Stimulated activated CD4-positive, alpha-beta T cell treated with anti-CD3 and anti-CD28 coated beads, Interleukin-15, amount 100 ng/mL, for 24 hours (primary cell): ENCODE data around the gene NPR3.
A peak's percentile ranks its signal among the peaks of the same experiment; 100 is the strongest.

Experiments
- DNase-seq: peaks from one replicate; pipeline ENCODE4 v3.0.0-alpha.2; 2020

NPR3 gene

DNA sequence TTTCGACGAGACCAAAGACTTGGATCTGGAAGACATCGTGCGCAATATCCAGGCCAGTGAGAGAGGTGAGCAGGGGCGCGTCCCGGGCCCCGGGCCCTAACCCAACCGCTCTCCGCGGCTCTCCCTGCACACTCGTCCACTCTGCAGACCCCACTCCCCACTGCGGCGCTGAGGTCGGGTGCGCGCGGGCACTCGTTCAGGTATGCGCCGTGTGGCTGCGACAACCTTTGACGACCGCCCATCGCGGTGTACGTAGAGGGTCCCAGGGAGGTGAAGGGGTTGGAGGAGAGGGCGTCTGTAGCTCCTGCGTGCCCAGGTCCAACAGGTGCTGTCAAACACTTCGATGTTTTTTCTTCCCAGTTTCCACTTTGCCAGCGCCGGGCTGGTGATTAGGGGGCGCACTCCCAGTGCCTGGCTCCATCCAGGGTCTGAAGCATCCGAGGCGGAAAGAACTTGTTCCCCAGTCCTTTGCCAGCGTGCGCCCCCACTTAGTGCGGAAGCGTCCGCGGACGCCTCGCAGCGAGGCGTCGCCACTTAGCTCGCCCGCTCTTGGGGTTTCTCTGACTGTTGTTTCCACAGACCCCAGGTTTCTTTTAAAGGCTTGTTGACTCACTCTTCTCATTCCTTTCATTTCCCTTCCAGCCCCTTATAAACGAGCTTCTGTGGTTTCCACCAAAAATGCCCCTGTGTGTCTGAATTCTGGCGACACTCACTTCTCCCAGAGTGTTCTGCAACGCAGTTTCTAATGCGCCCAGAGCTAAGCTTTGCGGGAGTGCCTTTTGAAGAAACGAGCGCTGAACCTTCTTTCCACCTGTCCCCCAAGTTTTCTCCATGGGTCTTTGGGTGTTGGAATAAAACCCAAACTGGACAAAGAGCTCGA lies 1.6 kb downstream of the NPR3 start:
- peak; percentile 16 for DNase-seq

DNA sequence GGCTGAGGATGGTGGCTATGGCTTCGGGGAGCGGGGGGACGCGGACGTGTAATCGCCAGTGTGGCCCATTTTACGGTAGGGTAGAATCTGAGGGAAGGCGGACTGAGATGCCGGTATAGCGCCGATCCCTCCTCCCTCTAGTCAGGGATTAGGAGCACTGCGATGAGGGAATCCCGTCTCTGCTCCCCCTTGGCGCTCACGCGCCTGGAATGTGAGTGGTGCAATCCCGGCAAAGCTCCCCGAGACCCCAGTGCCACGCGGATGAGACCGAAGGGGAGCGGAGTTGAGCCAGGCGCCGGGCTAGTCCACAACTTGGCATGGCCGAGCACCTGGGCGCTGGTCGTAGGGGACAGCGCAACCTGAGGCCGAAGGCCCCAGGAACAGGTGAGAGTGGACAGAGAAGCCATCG lies 2.2 kb downstream of the NPR3 start:
- no peak for DNase-seq

DNA sequence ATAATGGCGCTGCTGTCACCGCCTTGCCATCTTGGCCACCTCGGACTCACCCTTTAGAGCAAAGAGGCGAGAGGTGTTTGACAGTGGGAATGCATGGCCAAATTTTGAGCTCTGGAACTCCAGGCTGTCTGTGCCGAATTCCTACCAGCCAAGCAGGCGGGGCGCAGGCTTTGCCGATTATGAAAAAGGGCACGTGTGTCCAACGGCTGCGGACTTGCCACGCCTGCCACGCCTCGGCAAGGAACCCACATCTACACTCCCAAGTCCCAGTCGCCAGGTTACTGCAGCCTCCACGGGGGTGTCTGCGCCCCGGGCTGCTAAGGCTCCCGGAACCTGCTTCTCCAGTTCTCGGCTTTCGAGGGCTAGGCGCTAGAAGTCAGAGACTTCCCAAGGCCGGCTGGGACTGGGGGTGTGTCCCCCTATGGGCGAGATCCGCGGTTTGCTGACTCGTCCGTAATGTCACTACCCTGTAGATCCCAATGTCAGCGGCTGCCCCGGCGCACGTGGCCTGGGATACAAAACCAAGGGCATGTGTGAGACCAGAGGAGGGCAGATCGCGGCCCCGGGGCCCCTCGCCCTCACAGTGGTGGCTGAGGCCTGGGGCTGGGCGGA lies 2.8 kb downstream of the NPR3 start:
- DNase-seq, result peak; percentile 20

DNA sequence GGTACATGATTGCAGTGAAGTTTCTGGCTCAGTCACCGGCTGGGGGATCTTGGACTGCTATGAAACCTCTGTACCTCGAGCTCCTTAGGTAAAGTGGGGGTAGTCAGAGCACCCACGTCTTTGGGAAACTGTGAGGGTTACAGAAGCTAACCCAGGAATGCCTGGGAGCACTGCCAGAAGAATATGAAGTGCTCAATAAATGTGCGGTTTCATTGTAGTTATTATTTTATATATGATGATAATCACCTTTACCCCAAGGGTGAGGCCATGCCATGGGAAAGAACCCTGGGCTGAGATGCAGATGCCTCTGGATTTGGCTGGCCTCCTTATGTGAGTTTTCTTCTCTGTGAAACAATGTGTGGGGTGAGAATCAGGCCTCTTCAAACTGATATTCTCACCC lies 3.7 kb downstream of the NPR3 start:
- DNase-seq, result no peak

DNA sequence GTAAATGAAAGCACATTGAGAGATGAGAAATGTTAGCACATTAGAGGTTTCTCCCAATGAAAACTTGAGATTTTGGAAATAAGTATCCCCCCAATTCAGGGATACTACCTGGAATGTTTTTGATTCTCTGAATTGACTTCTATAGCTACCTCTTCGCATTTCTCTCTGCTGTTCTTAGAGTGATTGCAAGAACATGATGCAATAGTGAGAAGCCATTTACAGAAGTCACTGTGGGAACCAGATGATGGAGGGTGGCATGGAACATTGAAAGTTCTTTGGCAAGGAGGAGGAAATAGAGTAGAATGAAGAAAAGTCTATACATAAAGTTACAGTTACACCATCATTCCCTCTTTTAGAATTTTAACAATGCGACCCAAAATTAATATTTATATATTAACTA lies 9.2 kb downstream of the NPR3 start:
- DNase-seq, result no peak

DNA sequence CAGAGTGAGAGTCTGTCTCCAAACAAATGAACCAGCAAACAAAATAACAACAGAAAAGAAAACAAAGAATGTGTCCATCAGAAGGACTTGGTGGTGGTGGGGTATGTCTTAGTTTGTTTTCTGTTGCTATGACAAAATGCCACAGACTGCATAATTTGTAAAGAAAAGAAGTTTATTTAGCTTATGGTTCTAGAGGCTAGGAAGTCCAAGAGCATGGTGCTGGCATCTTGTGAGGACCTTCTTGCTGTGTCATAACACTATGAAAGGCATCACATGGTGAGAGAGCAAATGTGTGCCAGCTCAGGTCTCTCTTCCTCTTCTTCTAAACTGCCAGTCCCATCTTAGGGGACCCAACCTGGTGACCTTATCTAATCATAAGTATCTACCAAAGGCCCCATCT lies 10.5 kb downstream of the NPR3 start:
- DNase-seq, result no peak

DNA sequence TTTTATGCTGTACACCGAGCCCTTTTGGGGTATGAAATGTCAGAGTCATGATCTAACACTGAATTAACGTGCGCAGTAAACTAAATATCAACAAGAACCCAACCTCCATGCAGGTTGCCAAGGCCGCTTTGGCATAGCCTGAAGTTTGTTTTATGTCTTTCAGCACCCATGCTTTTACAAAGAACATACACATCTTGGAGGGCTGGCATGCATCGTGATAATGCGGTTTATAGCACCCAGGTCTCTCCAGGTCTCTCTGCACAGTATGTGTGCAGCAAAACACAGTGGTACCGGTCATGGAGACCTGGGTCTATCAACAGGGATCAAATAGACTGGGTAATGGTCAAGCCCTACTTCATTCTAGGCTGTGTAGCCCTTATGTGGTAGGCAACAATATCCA lies 11.8 kb downstream of the NPR3 start:
- no peak for DNase-seq

DNA sequence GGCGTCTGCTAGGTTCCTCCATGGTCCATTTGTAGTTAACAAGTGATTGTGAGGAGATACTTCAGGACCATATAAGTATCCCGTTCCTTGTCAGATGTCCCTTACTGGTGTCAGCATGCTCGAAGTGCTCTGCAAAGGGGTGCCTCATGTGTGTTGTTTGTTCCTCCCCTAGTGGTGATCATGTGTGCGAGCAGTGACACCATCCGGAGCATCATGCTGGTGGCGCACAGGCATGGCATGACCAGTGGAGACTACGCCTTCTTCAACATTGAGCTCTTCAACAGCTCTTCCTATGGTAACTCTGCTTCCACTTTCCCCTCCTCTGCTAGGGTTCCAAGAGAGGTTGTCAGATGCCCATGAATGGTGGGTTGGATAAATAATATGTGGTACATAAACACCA lies 13.4 kb downstream of the NPR3 start:
- no peak for DNase-seq

DNA sequence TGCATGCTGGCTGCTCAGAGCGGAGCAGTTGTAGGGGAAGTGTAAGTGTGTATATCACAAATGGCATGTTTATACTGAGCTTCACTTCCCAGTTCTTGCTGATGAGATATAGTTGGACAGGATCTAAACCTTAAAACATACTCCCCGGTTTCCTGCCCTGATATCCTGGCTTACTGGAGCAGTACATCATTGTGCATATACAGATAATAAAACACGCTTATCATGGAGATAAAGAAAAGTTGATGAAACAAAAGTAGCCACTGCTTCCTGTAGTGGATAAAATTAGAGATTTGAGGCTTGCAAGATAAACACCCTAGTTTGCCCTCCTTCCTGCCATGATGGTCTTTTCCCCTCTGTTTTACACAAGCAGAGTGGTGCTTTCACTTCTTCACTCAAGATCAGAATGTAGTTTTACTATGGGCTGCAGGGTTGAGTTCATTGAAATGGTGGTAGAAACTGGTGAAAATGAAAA lies 15.0 kb downstream of the NPR3 start:
- no peak for DNase-seq

DNA sequence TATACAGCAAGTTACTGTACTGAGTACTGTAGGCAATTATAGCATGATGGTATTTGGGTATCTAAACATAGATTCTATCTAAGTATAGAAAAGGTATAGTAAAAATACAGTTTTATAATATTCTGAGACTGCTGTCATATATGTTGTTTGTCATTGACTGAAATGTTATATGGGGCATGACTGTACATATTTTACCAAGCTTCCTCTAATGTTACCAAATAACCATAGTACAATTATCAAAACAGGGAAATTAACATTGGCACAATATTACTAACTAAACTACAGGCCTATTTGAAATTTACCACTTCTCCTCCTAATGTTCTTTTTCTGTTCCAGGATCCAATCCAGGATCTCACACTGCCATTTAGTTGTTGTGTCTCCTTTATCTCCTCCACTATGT lies 18.5 kb downstream of the NPR3 start:
- DNase-seq, result no peak

DNA sequence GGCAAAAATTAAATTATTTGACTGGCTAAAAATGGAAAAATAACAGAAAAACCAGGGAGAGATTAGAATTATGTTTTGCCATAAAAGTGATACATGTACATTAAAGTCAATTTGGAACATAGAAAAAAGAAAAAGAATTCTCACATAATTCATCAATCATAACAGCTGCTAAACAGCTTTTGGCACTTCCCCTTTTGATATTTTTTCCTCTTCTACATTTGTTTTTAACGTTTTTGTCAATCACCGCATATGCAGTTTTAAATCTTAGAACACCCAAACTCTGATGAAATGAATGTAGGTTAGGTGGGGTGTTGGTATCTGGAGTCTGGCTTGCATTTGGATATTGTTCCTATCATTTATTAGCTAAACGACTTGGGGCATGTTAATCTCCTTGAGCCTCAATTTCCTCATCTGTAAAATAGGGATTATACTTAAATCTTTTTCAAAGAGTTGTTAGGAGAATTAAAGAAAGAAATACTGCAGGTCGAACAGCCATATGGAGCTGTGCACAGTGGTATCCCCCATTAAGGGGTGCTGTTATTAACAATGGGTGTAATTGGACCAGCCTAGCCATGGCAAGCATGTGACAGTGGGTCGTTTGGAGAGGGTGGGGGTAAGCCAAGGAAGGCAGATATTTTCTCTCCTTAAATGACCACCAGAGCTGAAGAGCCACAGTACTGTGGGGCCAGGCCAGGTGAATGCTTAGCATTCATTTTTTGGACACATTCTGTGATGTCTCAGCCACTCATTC lies 22.6 kb downstream of the NPR3 start:
- no peak for DNase-seq

DNA sequence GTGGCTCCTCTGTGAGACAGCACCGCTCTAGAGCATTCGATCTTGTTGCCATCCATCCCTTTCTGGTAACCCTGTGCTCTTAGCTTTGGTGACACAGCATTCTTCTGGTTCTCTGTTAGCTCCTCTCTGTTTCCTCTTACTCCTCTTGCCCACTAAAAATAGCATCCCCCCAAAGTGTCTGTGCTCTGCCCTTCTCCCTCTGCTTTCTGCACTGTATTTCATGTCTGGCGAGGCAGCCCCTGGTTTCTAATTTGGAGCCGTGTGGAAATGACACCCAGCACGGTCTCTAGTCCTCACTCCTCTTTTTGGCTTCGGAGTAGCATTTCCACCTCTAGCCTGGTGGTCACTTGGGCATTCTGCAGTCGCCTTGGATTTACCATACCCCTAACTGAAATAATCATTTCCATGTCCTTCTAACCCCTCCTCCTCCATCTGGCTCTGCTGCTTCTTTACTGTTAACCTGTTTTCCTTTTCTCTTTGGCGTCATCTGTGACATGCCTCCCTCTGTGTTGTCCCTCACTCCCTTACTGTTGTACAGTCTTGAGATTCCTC lies 23.8 kb downstream of the NPR3 start:
- no peak for DNase-seq

DNA sequence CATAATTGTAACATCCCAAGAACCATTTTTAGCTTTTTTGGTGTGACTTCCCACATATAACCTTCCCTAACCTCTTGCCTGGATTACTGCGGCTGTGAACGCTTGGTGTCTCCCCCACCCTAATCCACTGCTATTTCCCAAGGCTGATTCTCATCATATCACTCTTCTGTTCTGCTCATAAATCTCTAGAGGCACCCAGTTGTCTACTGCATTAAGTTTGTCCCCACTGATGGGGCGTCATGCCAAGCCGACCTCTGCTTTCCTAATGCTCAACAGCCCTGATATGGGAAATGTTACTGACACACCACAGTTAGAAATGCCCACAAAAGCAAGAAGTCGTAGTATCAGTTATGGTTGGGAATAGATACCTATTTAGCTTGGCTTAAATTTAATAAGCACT lies 24.4 kb downstream of the NPR3 start:
- no peak for DNase-seq

DNA sequence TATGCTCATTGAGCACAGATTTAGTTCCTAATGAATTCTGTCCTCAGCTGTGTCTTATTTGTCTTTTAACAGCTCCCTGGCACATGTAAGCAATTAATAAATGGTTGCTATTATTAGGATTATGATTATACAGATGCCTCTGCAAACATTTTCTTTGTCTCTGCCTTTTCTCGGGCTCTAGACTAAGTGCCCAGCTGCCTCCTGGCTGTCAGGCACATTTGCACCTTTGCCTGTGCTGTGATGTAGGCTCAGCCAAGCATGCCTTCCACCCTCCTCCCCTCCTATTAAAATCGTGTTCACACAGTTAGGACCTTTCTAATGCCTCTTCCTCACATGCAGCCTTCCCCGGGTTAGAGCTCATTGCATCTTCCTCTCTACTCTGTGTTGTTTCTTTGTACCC lies 25.7 kb downstream of the NPR3 start:
- no peak for DNase-seq

DNA sequence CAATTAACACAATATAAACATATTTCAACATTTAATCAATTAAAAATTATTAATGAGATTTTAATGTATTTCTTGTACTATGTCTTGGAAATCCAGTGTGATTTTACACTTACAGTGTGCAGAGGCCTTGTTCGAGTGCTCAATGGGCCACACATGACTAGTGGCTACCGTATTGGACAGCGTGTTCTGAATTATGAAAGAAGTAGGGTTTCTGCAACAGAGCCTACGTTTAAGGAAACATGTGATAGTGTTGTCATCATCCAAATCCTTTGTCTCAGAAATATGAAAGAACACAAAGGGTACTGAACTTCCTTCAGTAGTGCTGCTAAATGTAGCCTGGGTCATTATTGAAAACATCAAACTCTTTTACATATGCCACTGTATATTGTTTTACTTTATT lies 29.5 kb downstream of the NPR3 start:
- DNase-seq, result no peak

DNA sequence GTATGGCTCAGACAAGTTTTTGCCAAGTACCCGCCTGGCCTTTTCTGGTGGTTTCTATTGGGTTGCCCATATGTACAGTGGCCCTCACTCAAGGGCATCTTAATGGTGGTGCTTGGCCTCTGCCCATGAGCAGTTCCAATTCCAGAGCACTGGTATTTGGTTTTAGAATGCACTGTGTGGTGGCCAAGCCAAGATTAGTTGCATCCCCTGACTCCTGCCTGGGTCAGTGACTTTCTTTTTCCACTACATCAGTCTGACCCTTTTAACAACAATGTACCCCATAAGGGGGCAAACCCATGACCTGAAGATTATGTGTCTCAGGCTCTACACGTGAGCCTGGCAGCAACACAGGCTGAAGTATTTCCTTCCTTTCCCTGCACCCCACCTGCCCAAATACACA lies 34.2 kb downstream of the NPR3 start:
- DNase-seq, result no peak

DNA sequence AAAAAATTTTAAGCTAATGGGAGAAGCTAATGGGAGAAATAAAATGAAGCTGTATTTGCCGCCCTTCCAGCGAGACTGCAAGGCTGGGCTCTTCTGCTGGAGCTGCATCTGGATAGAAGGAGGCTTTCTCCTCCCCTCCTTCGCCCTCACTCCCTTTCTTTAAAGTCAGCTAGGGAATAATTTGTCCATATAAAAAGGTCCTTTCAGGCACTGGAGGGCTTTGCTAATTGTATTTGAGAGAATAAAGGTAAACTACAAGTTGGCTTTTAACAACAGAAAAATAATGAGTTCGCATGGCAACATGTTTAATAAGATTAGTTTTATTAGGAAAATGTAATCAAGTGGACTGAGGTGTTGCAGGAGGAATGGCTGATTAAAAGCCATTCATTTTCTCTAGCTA lies 41.3 kb downstream of the NPR3 start:
- DNase-seq, result no peak

DNA sequence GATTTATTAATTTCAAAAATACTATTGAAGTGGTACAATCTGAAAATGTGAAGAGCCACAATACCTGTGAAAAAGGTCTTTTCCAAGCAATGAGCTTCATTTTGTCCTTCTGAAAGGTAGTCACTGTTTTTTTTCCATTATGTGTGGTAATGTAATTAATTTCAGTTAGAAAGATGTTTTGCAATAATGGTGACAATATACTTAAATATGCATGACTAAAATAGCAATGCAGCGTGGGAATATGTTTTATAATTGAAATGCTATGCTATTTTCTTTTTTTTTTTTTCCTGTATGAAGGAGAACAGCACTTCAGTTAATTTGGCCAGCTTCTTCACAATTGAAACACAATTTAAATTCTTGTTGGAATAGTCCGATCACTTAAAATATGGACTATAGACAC lies 41.9 kb downstream of the NPR3 start:
- DNase-seq, result no peak

DNA sequence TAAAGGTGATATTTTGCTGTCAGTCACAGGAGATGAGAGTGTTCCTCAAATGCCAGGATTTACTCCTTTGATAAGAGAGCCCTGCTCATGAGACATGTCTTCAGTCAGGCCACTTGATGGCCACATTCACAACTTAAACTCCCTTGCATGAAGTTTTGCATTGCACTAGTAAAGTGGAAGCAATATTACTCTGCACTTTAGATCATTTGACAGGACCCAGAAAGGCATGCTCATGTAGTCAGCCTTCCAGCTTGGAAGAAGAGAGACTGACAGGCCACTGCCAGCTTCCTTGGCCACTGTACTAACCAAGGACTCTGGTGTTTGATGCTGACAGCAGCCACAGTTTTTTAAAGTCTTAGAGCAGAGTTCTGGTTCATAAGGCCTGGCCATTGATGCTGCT lies 42.6 kb downstream of the NPR3 start:
- no peak for DNase-seq

DNA sequence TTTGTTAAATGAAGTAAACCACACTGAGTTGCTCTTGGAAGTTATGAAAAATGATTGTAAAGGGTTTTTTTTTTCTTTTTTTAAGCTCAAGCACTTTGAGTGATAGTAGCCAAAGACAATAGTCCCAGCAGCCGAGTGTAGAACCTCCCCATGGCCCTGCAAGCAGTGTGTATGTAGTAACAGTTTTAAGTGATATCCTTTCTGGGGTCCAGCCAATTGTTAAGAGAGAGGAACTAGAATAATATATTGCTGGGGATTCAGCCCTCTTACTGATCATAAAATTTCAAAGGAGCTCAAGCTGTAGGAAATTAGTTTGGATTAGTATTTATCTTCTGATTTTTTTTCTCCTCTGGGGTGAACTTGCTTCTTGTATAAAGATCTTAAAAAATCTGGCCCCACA lies 43.2 kb downstream of the NPR3 start:
- no peak for DNase-seq

DNA sequence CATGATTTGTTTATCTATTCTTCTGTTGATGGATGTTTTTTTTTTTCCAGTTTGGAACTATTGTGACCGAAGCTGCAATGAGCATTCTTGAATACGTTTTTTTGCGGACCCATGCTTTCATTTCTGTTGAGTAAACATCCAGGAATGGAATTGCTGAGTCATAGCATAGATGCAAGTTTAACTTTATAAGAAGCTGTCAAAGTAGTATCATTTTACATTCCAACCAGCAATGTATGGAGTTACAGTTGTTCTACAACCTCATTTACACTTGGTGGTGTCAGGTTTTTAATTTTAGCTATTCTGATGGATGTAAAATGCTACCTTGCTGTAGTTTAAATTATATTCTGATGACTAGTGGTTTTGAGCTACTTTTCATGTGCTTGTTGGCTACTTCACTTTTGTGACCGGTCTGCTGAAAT lies 49.0 kb downstream of the NPR3 start:
- no peak for DNase-seq

DNA sequence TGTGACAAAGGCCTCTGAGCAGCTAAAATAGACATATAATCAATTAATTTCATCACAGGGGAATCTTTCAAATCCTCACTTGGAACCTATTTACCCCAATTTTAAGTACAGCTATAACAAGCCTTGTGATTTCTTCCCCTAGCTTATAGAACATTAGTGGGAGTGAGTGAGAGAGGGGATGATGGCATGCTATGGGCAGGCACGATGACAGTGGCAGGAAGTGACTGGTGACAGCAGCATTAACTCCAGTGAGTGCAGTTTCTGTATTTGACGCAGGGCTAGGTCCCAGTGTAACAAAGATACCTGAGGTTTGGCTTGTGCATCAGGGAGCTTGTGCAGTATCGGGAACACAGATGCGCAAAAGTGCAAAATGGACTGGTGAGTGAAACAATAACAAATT lies 54.1 kb downstream of the NPR3 start:
- no peak for DNase-seq

DNA sequence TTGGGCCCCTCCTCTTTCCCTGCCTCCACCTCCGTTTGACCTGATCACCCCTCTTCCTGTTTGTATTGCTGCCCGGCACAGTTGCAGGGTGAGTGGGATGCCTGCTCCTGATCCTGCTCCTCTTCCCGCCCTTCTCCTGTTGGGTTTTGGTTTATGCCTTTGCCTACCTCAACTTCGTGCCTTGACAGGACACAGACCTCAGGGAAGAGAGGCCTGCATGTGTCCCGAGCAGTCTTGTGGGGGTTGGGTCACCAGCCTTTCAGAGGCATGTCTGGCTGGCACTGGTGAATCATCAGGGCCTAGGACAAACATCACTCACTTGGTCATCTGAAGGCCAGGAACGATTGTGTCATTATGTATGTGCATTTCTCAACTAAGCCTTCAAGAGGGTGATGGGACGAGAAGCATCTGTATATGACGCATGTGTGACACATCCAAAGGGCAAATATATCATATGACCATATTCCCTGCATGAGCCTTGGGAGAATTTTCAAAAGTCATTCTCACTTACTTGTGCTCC lies 56.9 kb downstream of the NPR3 start:
- DNase-seq, result no peak
